ENCODE data around the gene RPP21.
A peak's percentile ranks its signal among the peaks of the same experiment; 100 is the strongest.

RPP21 gene

DNA sequence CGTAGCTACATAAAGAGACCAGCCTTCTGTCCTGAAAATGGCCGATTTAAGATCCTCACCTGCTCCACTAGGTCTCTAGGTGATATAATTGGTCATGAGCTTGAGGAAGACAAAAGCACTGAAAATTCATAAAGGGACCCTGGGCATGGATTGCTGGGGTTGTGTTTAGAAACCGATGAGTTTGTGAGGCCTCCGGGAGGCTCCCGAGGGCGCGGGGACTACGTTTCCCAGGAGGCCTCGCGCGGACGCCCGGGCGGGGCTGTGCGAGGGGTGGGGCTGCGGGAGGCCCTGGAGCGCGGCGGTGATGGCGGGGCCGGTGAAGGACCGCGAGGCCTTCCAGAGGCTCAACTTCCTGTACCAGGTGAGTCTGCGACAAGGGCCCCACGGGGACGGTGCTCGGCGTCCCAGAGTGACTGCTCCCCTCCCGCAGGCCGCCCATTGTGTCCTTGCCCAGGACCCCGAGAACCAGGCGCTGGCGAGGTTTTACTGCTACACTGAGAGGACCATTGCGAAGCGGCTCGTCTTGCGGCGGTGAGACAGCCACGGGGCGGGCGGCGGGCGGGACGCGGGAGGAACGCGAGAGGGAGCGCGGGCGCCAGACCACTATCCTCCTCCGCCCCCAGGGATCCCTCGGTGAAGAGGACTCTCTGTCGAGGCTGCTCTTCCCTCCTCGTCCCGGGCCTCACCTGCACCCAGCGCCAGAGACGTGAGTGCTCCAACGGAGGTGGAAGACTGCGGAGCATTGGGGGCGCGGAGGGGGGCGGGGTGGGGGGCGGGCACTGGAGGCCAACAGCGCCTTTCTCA, at the start of gene RPP21:
Gene RPP21 (plus strand): TSS at position 289 of the 804 bp plus-strand sequence. CDS start 16 bp downstream, at position 305.
- DNase-seq (ENCODE audit: low read depth) = peak; percentile 79

DNA sequence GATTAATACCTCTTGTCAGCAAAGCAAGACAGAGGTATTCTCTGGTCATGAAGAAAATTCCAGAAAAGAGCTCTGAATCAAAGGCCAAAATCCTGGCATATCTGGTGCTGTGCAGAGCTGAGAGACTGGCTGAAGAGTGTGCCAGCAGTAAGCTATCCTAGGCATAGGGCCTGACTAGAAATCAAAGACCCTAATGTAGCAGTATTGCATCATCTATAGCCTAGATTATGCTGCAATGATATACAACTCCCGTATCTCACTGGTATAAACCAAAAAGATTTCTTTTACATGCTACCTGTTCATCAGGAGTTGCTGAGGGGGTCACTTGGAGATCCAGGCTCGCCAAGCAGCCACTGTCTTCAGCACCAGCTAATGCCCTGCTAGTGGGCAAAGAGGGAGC, 49.1 kb upstream of the RPP21 start:
- DNase-seq (ENCODE audit: low read depth) = no peak

DNA sequence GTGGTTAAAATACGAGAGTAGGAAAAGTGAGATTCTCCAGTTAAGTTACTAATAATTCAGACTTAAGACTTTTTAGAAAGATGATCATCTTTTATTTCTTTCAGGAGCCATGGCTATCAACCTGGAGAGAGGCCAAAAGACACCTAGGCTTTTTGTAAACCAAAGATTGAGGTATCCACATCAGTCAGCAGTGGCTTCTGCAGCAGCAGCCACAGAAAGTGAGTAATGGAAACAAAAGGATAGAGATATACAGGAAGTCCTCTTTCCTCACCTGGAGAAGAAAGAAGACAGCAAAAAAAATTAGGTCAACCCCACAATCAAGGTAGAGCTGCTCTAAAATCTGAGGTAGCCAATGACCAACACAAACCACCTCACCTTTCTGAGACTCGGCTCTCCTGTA, 41.0 kb upstream of the RPP21 start:
- no peak for DNase-seq (ENCODE audit: low read depth)

DNA sequence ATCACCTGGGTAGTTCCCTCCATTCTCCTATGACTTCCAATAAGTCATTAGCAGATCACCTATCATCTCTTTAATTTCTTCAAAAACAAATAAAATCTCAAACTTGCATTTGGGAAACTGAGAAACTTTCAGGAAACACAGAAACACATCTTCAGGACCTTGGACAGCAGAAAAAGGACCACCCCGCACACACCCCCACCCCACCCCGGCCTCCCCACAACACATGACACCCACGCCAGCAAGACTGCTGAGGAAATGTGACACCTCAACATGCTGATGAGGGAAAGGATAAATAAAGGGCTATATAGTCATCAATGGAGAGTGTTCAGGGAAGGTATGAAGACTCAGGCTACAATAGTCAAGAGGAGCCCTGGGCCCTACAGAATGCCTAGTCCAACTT, 33.9 kb upstream of the RPP21 start:
- no peak for DNase-seq (ENCODE audit: low read depth)

DNA sequence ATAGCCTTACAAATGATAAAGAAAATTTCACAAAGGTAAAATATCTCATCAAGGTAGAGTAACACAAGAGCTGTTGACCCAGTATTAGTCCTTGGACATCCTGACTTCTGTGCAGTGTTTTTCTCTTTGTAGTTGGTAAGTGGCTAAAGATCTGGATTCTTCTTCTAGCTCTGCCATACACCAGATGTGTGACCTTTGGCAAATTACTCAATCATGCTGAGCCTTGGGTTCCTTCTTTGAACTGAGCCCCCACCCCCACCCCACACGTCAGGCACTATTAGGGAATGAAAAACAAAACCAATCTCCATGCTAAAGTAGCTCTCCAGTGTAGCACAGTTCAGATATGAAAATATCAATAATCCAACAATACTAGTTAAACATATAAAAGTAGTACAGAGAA, 33.3 kb upstream of the RPP21 start:
- DNase-seq (ENCODE audit: low read depth) = no peak

DNA sequence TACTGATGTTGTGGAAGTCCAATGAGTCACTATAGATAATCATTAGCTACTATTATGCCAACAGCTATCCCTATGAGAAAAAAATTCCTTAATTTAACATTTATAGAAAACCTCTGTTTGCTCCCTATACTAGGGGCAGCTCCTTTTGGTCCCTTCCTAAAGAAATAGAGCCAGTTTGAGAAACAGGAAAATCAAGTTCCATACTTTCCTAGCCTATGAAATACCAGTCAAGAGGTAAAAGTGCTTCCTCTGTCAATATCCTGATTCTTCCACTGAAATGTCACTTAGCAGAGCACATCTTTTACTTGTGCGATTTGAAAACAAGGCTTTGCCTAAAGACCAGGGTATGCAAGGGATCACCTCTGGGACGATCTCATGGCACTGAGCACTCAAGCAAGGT, 32.7 kb upstream of the RPP21 start:
- DNase-seq (ENCODE audit: low read depth) = no peak

DNA sequence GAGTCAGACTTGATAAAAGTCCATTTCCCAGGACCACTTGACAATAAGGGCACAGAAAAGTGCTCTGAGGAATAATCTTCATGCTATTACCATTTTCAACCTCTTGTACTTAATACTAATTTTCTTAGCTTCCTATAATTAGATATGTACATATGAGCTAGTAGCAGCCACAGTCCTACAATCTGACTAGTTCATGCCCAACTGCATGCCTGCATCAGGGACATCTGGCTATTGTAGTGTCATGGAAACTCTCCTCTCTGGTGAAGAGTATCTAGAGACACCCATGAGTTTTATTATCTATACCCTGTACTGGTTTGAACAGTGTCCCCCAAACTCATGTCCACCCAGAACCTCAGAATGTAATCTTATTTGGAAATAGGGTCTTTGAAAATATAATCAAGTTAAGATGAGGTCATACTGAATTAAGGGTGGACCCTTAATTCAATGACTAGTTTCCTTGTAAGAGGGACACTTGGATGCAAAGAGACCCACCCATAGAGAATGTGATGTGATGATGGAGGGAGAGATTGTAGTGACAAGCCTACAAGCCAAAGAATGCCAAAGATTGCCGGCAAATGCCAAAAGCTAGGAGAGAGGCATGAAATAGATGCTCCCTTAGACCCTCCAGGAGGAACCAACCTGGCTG, 32.2 kb upstream of the RPP21 start:
- no peak for DNase-seq (ENCODE audit: low read depth)

DNA sequence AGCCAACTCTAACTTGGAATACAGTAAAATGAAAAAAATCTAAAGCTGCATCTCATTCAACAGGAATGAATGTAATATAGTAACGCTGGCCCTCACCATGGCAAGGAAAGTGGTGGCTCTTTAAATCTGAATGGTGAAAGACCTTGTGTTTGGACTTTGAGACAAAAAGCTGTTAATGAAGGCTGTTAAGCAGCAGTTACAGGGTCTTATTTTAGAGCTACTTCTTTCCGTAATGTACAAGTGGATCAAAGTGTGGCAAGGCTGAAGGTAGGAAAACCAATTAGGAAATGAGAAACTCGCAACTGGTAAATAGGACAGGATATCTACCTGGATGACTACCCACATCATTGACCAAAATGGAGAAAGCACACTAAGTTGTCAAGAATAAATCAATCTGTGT, 29.8 kb upstream of the RPP21 start:
- DNase-seq (ENCODE audit: low read depth) = no peak

DNA sequence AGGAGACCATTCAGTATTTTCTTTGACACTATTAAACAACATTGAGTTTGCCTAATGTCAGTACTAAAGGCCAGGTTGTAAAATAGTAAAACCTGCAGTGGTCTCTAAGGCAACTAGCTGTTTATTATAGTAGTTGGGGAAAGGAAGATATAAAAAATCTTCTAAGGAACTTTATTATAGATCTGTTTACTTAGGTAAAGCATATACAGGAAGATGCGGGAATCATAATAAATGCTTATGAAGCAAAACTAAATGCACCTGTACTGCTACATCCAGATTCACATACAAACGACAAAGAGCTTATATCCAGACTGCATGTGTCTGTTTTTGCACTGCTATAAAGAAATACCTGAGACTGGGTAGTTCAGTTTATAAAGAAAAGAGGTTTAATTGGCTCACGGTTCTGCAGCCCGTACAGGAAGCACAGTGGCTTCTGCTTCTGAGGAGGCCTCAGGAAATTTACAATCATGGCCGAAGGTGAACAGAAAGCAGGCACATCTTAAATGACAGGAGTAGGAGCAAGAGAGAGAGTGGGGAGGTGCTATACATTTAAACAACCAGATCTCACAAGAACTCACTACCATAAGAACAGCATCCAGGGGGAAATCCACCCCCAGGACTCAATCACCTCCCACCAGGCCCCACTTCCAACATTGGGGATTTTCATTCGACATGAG, 26.9 kb upstream of the RPP21 start:
- no peak for DNase-seq (ENCODE audit: low read depth)

DNA sequence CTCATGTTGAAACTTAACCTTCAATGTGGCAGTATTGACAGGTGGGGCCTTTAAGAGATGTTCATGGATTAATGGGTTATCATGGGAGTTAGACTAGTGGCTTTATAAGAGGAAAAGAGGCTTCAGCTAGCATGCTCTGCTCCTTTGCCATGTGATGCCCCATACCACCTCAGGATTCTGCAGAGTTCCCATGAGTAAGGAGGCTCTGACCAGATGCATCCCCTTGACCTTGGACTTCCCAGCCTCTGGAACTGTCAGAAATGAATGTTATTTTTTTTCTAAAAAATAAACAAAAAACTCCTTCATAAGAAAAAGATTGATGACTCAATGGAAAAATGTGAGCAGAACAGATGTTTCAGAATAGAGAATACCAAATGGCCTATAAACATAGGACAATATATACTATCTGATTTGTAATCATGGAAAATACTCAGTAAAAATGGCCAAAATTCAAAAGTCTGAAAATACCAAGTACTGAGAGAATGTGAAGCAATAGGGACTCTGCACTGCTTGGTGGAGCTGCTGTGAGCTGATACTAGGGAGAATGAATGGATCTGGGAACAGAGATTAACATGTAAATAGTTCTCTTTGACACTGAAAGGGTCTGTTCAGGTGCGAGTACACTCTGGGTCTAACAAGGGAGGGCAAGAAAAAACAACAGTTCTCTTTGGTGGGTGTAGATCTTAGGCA, 25.7 kb upstream of the RPP21 start:
- DNase-seq (ENCODE audit: low read depth) = no peak

DNA sequence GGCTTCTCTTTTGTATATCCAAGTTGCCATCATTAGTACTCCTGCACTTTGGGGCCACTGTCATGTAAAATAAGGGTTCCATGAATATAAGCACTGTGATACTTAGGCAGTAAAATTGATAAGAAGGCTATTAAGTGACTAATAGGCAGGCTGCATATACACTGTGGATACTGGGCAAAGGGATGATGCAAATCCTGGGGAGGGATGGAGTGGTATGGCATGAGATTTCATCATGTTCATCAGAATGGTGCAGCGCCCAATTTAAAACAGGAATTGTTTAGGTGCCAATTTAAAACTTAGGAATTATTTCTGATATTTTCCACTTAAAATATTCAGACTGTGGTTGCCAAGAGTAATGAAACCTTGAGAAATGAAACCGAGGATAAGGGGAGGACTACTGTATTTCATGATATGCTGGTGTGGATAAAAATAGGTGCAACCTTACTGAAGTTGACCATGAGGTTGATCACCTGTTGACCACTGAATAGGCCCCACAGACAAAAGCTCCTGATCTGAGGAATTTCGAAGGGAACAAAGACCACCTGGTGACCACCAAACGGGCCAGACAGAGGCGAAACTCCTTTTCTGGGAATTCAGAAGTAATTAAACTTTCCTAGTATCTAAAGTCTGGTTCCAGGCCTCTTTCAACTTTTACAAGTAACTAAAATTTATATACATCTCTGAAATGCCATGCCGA, 23.1 kb upstream of the RPP21 start:
- no peak for DNase-seq (ENCODE audit: low read depth)

DNA sequence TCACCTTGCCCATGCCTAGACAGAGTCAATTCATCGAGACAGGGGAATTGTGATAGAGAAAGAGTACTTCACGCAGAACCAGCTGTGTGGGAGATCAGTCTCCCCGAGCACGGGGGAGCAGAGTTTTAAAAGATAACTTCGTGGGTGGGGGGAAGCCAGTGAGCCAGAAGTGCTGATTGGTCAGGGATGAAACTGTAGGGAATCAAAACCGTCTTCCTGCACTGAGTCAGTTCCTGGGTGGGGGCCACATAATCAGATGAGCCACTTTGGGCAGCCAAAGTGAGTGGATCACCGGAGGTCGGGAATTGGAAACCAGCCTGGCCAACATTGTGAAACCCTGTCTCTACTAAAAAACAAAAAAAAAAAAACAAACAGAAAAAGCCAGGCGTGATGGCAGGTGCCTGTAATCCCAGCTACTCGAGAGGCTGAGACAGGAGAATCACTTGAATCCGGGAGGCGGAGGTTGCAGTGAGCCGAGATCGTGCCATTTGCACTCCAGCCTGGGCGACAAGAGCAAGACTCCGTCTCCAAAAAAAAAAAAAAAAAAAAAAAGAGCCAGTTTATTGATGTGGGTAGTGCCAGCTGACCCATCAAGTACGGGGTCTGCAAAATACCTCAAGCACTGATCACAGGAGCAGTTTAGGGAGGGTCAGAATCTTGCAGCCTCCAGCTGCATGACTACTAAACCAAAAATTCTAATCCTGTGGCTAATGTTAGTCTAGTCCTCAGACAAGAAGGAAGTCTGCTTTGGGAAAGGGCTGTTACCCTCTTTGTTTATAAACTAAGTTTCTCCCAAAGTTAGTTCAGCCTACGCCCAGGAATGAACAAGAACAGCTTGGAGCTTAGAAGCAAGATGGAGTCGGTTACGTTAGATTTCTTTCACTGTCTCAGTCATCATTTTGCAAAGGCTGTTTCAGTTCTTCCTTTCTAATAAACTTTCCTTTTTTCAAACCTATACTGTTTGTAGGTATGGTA, 22.1 kb upstream of the RPP21 start:
- DNase-seq (ENCODE audit: low read depth) = peak; percentile 13

DNA sequence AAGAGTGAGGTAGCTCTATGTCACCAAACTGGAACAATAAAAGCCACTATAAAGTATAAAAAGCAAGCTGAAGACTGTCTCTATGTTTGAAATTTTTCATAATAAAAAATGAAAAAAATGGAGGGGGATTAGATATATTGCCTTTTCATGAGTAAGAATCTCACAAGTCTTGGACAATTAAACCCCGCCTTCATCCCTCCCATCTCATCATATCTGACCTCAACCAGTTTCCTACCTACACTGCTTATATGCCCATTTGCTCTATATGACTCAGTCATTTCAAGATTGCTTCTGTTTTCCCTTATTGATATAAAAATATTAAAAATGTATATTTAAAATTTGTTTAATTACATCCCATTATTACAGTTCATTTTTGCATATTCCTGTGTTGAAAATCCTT, 21.1 kb upstream of the RPP21 start:
- DNase-seq (ENCODE audit: low read depth) = no peak

DNA sequence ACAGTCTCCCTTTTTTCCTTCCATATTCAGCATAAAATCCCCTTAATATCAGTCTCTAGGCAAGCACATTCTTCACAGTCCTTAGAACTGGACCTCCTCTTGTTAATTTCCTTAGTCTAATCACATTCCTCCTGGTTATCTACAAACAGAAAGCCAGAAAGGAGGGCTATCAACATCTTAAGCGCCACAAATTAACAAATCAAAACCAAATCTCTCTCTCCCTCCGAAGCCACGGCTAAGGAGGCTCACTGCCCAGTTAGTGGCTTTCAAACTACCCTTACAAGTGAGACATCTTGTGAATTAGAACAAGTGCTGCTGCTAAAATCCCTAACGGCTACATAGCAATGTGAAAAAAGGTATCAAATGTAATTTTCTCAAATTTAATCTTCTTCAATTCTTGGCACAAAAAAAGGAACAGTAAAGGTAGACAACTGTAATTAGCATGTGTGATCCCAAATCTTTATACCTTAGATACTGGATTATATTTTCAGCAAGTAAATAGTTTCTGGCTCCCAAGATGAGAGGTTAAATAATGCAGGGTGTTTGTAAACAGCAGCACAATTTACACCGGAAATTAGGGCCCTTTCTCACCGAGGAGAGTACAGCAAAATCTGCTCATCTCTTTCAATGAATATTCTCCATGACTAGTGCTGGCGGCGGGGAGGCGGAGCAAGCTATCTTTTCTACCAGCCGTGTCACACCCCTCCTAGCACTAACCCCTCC, 19.6 kb upstream of the RPP21 start:
- DNase-seq (ENCODE audit: low read depth) = no peak

DNA sequence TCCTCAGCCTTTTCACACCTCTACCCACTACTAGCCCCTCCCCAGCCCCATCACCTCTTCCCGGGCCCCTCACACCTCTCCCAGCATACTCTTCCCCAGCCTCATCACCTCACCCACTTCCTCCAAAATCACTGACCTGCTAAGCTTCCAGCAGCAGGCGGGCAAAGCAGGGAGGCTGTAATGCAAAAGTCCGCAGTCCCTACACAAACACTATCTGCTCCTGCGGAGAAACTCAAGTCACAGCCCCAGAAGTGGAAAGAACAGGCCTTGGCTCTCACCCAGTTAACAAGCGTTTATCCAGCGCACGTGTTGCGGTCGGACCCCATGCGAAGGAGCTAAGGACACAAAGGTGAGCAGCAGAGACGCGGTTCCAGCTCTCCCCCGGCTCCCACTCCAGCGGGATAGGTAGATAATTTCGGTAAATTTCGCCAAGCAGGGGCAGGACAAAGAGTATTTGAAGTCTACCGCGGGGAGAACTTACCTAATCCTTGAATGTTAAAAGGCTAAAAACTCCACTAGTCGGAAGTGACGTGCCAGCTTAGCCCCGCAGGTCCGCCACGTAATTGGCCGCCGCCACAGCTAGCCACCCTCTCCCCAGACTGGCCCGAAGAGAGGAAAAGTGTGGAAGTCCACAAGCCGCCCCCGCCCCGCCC, 19.0 kb upstream of the RPP21 start:
- DNase-seq (ENCODE audit: low read depth) = peak; percentile 73

DNA sequence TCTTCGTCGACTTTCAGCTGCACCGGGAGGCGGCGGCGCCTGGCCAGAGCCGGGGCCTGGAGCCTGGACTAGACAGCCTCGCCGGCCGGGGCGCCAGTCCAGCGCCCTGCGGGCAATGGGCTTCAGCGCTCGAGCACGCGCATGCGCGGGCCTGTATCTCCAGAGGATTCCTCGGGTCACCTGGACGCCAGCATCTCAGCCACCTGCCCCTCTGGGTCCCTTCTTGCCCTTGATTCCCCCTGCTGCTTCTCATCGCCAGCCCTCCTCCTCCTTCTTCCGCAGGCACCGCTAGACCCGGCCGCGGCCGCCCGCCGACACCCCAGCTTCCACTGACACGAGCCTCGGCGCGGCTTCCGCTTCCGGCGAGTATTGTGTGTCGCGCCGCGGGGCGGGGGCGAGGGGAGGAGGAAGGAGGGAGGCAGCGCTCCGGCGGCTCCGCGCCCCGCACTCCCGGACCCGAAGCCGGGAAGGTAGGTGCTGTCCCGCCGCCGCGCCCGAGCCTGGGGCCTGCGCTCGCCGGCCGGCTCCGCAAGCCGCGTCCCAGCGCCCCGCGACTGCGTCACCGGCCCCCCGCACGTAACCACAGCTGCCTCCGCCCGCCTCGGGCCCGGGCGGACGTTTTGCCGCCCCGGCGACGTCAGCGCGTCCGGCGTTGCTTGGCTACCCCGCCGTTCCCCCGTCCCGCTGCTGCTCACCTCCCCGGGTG, 18.3 kb upstream of the RPP21 start, which contains the start of gene TRIM39:
Gene TRIM39 (plus strand): TSS at position 402 of the 706 bp plus-strand sequence. CDS start 2,391 bp downstream, outside the sequence.
- DNase-seq (ENCODE audit: low read depth) = peak; percentile 84

DNA sequence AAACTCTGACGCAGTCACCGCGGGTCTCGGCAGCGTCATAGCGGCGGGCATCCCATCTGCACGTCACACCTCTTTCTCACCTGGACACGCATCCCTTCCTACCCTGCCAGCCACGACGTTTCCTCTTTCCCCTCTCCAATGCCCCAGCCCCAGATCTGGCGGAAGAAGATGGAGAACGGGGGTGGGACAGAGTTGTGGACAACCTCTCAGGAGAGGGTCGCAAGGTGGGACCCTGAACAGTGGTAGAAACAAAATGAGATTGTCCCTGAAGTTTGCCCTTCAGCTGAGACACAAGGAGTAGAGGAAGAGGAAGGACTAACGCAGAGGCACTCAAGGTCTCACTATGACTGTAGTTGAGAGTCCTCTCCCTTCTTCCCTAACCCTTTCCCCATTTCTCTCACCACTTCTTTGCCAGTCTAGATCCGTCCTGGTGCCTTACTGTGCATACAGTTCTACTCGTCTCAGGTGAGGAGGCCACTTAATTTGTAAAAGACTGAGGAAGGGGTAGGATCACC, 17.7 kb upstream of the RPP21 start:
- no peak for DNase-seq (ENCODE audit: low read depth)

DNA sequence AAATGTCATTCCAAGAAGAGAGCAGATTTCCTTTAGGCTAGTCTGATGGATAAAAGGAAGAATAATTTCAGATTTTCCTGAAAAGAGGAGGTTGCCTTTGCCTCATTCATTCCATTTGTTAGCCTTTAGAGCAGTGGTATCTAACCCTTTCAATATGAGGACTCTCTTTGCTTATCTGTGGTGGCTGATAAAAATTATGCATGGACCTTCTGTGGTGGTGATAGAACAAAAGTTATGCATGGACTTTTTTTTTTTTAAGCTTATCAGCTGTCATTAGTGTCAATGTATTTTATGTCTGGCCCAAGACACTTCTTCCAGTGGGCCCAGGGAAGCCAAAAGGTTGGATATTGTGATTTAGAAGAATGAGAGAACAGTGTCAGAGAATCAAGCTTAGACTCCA, 16.6 kb upstream of the RPP21 start:
- DNase-seq (ENCODE audit: low read depth) = no peak

Data from stimulated activated CD8-positive, alpha-beta memory T cell treated with anti-CD3 and anti-CD28 coated beads, Interleukin-12 subunit alpha, Interleukin-12 subunit beta, amount 100 ng/mL, for 4 hours (primary cell).